Stimulated activated CD4-positive, alpha-beta T cell treated with anti-CD3 and anti-CD28 coated beads, Interleukin-12 subunit alpha, Interleukin-12 subunit beta, amount 100 ng/mL, for 24 hours (primary cell): ENCODE results near the gene BCL11B.

Experiments used
- DNase-seq, 2 experiments: peaks; one replicate each; pipeline ENCODE4 v3.0.0-alpha.2; 2020; ENCODE audit warnings: low read depth in 2 of 2

The BCL11B gene

DNA sequence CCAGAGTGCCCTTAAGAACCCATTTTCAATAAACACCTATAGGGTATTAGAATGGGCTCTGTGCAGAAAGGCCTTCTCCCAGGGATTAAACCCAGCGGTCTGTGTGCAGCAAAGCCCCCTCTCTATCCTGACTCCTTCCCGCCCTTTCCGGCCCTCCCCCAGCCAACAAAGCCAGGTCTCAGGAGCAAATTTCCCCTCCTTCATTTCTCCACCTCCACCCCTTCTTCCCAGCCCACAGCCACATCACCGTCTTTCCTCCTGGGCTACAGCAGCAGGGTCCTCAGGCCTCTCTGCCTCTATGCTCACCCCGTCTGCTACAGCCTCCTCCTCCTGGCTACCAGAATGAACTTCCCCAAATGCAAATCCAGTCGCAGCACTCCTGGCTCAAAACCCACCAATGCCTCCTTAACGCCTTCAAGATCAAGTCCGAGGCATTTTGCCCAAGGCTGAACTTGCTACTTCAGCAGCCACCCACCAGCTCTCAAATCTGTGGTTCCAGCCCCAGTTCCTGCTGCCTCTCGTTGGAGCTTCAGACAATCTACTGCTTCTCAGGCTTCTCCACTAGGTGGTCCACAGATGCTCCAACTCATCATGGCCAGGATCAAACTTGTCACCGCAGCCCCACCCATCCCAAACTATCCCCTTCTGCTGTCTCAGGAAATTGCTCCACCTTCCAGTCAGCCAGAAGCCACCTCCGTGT lies 134.8 kb downstream of the BCL11B start:
- no peak for DNase-seq

DNA sequence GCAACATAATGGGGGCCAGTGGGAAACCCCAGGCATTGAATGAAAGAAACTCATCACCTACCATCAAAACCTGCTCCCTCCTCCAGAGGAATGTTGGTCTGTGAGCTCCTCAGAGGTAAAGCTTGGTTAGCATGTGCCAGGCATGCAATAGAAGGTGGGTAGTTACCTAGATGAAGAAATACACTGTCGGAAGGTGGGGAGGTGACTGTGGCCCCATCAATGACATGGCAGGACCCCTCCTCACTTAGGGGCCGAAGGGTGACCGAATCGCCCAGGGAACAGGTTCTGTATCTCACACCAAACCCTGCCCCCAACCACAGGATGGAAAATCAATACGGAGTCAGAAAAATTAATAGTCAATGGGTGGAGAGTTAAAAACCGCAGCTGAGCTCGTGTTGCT lies 135.6 kb downstream of the BCL11B start:
- DNase-seq = no peak

DNA sequence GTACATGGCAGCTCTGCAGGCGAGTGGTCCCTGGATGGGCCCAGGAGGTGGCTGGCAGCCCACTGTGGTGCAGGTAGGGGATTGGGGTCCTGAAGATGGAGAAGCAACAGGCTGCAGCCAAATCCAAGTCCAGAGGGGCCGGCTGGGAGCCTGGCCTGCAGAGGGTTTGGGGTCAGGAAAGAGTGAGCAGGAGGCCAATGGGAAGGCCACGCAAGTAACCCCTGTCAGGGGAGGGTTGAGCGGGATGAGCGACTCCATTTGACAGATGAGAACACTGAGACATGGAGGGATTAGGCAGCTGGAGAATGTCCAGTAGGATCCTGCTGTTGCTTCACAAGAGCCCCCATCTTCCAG lies 136.0 kb downstream of the BCL11B start:
- DNase-seq = no peak

DNA sequence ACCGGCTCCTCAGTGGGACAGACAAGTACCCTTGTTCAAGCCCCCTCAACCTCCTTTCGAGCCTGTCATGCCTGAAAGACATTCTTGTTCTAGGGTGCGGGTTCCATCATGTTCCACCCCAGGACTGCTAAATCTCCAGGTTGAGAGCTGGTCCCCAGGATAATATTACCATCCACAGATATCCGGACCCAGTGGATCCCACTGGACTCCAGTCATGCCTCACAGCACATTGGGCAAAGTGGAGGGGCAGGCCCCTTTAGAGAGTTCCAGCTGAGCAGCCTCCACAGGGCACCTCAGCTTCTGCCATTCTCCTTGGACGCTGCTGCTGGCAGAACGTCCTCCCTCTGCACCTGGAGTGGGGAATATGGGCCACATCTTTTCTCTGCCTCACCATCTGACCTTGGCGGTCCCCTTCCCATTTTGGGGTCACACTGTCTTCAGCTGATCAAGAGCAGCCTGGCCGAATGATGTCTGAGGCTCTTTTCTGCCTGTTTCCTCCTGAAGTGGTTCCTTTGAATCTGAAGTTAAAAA lies 137.4 kb downstream of the BCL11B start:
- DNase-seq = no peak

DNA sequence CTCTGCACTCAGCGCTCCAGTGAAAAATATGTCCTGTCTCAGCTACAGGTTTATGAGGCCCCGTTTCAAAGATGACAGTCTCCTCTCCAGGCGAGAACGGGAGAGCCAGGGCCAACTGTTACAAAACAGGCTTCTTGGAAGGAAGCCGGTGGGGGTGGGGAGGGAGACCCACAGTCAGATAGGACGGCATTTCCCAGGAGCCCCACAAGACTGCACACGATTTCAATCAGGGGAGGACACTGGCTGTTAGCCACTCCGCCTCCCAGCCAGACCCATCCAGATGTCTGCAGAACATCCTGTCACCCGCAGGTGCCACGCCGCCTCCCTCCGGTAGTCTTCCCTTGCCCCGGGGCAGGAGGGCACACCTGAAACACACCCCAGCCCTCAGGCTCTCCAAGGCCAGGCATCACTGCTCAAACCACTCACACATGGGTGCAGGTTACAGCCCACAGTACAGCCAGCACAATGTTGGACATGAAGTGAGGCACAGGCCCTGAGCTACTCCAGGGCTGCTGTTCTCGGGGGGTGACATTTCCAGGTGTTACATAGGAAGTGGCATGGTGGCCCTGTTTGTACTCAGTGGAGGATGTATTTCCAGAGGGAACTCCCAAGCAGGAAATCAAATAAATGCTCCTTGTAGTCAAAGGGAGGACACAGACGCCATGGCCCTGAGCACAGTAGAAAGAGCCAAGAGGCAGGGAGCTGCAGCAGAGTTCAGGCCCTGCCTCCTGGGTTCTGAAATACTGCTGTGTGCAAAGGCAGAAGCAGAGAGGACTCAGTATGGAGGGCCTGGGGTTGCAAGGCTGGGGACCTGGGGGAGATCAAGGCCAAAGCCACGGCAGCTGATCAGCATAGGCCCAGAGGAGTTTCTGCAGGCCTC lies 138.1 kb downstream of the BCL11B start:
- DNase-seq = no peak

DNA sequence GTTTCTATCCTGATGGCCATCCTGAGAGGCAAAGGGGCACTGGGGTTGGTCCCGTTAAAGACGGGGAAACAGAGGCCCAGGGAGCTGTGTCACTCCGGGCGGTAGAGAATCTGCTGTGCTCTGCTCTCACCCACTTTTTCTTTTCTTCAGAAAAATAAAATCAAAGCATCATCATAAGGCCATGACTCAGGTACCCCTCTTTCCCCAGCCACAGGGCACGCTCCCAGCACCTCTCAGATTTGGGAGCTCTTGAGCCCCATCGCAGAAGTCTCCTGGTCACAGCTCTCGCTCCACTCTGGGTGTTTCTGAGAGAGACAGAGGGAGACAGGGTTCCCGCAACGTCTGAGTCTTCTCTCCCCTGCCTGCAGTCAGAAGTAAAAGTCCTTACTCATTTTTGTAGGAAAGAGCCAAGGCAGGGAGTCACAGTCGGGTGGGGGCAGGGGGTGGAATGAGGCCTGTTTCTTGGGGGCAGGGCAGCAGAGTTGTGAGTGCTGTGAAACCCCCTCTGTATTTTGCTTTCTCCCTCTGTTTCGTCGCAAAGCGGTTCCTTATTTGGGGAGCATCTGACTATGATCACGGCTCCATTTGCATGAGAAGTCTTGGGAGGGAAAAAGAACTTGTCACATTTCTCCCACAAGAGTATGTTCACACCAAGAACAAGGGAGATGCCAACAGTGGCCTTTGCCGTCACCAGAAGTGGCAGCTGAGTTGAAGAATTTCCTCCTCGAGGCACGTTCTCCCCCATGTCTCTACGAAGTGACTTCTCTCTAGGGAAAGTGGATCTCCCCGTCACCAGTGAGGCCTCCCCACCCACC lies 139.0 kb downstream of the BCL11B start:
- DNase-seq = no peak

DNA sequence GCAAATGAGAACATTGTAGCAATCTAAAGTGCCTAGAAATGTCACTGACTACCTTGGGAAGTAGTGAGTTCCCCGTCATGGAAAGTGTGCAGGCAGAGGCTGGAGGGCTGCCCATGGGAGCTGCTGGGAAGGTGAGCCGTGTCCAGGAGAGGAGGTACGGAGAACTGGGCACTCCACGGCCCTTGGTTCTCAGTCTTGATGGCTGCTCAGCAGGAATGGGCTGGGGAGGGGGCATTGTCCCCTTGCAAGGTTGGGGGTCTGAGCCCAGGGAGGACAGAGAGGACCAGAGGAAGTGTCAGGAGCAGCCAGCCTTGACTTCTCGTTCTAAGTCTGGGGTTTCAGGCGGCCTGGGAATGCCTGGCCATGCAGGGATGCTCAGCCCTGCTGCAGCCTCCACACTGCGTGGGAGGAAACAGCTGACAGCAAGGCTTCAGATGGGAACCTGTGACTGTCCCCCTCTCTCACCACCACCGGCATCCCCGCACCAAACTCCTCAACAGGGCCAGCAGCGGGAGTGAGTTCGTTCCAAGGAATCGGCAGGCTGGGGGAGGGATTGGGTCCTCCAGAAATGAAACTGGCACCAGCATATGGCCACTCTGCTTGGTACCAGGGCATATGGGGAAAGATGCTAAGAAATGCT lies 140.2 kb downstream of the BCL11B start:
- no peak for DNase-seq

DNA sequence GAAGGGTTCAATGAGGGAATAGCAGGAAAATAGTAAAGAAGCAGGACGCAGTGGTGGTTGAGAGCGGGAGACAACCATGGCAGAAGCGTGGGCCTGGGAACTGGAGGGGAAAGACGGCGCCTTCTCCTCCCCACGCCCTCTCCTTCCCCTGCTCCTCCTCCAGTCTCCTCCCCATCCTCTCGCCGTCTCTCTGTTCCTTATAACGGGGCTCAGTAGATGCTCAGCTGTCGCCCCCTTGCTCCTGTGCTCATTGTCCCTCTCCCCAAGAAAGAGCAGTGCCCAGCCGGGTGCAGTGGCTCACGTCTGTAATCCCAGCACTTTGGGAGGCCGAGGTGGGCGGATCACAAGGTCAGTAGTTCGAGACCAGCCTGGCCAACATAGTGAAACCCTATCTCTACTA lies 142.0 kb downstream of the BCL11B start:
- DNase-seq = no peak

DNA sequence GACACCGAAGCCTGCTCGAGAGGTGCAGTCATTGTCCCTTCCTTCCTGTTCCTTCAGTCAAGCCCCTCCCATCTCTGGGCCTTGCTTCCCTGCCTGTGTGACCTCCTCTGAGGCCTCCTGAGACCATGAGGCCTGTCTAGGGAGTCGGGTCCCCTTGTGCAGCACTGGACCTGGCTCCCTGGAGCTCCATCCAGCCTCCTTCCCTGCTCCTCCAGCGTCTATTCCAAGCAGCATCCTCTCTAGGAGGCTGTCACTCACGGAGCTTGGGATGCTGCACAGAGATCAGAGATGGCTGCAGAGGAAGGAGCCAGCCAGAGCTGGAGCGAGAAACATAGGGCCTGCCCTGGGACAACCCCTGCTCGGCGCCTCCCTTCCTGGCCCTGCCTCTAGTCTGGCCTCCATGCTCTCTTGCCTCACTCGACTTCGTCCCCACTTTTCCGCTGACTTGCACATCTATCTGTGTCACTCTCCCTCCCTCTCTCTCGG lies 142.7 kb downstream of the BCL11B start:
- no peak for DNase-seq

DNA sequence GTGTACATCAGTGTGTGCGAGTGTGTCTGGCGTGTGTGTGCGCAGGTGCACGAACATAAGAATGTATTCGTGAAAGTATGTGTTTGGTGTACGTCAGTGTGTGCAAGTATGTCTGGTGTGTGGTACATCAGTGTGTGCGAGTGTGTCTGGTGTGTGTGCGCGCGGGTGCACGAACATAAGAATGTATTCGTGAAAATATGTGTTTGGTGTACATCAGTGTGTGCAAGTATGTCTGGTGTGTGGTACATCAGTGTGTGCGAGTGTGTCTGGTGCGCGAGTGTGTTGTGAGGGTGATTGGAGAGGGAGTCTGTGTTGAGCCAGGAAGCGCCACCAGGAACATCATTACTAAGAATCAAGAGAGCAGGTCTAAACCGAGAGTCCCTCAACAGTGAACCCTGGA lies 143.8 kb downstream of the BCL11B start:
- DNase-seq = no peak

DNA sequence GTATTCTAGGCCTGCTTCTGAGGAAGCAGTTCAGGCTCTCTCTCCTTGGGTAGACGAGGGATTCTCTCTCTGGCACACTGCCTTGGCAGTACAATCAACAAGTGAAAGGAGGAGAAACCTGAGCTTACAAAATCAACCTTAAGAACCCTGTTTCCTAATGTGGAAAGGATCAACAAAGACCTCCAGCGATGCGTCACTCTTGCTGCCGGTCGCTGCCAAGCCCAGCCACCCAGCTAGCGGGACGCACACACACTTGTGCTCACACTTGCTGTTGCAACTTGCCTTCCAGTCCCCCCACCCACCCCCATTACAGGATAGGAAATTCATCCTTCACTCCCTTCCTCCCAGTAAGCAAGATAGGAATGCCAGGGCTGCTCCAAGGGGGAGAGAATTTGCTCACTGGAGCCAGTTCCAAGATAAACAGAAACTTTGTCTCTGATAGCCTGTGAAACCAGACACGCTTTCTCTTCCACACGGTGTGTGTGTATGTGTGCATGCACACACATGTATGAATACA lies 144.3 kb downstream of the BCL11B start:
- no peak for DNase-seq

DNA sequence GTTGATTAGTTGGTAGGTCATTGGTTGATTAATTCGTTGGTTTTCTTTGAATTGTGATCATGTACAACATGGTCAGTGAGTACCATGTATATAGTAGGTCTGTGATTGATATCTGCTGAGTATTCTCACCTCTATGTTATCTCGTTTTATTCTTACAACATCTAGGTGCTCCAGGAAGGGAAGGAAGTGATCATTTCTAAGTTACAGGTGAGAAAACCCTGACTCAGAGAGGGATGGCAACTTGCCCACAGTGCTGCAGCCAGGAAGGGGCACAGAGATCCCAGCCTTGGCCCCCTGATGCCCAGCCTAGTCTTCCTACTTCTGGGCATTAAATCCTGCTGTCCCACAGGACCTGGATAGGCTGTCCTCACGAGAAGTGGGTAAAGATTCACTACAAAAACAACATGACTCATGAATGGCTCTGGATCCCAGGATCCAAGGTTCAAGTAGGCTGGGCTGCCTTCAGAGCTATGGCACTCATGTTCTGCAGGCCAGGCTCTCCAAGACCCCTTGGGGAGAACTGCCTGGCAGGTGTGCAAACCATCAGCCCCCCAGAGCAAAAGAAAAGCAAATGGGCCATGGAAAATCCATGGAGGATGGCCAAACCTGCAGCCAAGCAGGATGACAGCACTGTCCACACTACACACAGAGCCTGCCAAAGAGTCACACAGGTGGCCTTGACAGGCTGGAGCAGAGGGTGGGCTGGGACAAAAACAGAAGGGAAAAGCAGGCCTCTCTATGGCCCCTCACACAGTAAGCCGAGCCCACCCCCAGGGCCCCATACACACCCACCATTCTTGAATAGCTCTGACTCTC lies 146.2 kb downstream of the BCL11B start:
- no peak for DNase-seq

DNA sequence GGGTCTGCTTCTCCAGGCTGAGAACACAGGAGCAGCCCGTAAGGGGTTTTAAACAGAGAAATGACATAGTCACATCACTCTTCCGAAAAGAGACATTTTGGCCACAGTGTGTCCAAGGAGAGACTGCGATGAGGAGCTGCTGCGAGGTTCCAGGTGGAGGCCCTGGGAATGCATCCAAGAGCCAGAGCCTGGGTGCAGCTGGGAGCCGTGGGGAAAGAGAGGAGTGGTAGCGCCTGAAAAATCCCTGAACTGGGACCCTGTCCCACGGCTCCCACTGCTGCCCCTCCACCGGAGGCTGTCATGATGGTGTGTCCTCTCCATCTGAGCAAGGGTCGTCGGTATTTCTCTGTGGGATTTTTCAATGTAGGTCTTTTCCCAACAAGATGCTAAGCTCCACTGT lies 146.9 kb downstream of the BCL11B start:
- DNase-seq = no peak

DNA sequence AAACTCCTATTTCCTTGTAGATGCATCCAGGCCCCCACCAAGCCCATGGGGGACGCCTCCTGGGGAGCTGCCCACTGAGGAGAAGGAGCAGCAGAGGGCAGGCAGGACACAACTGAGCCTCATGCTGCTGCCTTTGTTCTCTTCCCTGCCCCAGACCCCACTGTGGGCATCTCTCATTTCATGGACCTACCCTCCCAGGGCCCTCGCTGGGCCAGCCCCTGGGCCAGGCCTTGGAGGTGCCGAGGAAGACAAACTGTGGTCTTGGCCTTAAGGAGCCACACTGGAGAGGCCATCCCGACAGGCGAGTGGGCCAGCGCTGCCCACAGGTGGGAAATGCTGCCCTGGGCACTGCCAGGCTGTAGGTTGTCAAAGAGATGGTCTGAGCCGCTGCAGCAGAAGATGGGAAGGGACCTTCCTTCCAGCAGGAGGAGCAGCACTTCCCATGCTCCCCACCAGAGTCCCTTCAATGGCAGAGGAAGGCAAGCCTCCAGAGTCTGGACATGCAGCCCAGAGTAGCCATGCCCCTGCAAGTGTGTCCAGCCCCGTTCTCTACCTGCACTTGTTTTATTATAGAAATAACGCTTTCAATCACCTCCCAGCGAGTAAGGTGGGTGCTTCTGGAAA lies 147.4 kb downstream of the BCL11B start:
- DNase-seq = no peak

DNA sequence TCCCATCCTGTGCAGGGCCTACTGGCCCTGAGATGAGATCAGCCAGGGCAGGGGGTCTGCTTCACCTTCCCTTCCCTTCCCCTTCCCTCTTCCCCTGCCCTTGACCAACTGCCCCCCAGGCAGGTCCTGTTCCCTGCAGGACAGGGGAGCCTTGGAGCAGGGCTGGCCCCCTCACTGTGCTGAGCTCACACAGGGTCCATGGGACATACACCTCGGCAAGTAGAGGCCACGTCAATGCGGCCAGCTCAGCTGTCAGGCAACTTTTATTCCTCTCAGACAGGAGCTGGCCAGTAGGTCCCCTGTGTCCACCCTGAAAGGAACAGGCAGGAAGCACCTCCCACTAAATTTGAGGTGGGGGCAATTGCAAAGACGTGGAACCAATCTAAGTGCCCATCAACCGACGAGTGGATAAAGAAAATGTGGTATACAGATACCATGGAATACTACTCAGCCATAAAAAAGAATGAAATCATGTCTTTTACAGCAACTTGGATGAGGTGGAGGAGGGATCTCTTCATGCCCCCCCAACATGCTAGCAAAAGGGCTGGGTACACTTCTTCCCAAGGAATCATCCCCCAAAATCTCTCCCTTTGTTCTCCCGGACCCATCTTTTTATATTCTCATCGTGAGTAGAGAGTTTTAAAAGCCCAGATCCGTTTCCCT lies 148.7 kb downstream of the BCL11B start:
- no peak for DNase-seq

DNA sequence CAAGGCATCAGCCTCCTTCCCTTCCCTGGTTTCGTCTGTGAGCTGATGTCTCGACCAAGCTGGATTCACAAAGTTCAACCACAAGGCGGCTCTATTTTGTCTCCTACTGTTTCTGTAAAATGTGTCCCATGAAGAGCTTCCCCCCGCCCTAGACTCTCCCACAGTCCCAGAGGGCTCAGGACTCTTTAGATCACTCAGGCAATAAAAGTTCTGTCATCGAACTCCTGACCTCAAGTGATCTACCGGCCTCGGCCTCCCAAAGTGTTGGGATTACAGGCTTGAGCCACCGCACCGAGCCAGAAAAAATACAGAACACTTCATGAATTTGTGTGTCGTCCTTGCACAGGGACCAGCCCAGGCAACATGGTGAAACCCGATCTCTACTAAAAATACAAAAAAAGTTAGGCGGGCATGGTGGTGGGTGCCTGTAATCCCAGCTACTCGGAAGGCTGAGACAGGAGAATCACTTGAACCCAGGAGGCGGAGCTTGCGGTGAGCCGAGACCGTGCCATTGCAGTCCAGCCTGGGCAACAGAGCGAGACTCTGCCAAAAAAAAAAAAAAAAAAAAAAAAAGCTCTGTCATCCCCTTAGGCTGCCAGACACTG lies 149.4 kb downstream of the BCL11B start:
- DNase-seq = no peak

DNA sequence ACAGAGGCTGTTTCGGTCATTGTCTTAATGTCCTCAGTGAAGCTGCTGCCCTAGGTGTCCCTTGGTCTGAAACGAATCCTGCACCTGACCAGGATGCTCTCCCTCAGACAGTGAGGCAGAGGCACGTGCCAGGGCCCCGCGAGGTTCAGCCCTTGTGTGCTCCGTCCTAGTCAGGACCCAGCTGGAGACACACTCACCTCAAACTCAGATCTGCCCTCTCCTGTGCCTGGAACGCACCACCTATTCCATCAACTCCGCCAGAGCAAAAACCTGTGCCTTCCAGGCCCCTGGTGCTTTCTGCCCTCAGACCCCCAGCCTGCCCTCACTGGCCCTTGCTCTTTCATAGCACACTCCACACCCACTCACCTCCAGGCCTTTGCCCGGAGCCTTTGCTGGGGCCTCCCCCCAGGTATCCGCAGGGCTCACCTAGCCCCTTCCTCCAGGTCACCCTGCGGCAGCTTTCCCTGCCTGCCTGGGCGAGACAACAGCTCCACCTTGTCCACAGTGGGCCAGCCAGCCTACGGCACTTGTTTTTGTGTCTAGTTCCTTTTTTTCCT lies 150.6 kb downstream of the BCL11B start:
- no peak for DNase-seq

DNA sequence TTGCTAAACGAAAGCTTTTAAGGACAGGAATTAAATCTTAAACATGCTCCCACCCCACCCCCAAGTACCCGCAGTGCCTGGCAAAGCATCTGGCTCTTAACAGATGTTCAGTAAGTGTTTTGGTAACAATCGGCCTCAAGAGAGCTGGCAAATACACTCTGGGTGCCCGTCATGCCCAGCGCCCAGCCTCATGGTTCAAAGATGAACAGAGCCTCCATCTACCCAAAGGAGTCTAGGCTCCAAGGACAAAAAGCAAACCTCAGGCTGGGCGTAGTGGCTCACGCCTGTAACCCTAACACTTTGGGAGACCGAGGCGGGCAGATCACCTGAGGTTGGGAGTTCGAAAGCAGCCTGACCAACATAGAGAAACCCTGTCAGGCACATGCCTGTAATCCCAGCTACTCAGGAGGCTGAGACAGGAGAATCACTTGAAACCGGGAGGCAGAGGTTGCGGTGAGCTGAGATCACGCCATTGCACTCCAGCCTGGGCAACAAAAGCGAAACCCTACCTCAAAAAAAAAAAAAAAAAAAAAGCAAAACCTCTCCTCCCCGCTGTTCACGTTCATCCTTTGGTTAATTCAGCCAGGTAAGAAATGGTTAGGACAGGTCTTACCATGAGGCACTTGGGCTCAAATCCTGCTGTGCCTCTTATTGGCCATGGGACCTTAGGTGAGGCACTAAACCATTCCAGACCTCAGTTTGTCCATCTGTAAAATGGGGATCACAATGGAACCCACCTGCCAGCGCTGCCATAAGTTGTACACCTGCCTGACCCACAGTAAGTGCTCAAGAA lies 151.3 kb downstream of the BCL11B start:
- DNase-seq = no peak
